ENCODE results near the gene FAH.
A peak's percentile ranks its signal among the peaks of the same experiment; 100 is the strongest.

The FAH gene

GRCh38 chr15:80202016-80202315 lies 49.2 kb downstream of the FAH start:
- DNase-seq = no peak

- no peak for DNase-seq
Measured at GRCh38 chr15:80202641-80203360, 50.0 kb downstream of the FAH start.

- DNase-seq = no peak
Measured at GRCh38 chr15:80203361-80203885, 50.6 kb downstream of the FAH start.

GRCh38 chr15:80204231-80204630 lies 51.4 kb downstream of the FAH start:
- DNase-seq = no peak

- no peak for DNase-seq
Measured at GRCh38 chr15:80207887-80208286, 55.1 kb downstream of the FAH start.

GRCh38 chr15:80208758-80209734 lies 56.2 kb downstream of the FAH start:
- DNase-seq = no peak

- no peak for DNase-seq
Measured at GRCh38 chr15:80210611-80211573, 58.1 kb downstream of the FAH start.

- DNase-seq = no peak
Measured at GRCh38 chr15:80211976-80212375, 59.2 kb downstream of the FAH start.

- no peak for DNase-seq
Measured at GRCh38 chr15:80214910-80215309, 62.1 kb downstream of the FAH start.

- DNase-seq = no peak
Measured at GRCh38 chr15:80216141-80216540, 63.3 kb downstream of the FAH start.

GRCh38 chr15:80216911-80217310 lies 64.1 kb downstream of the FAH start:
- no peak for DNase-seq

- no peak for DNase-seq
Measured at GRCh38 chr15:80217327-80217900, 64.6 kb downstream of the FAH start.

GRCh38 chr15:80219955-80220354 lies 67.2 kb downstream of the FAH start:
- no peak for DNase-seq

GRCh38 chr15:80228959-80229610 lies 76.3 kb downstream of the FAH start:
- no peak for DNase-seq

GRCh38 chr15:80231371-80231770 lies 78.6 kb downstream of the FAH start:
- DNase-seq = no peak

GRCh38 chr15:80233581-80233980 lies 80.8 kb downstream of the FAH start:
- no peak for DNase-seq

GRCh38 chr15:80234883-80235282 lies 82.1 kb downstream of the FAH start:
- peak; percentile 62 for DNase-seq
